SK-N-SH (cell line): Measurements from ENCODE around the gene FOCAD.

Experiments
- CHD2 ChIP-seq: fragments of 150-350 bp; IDR thresholded peaks from 2 replicates; pipeline ENCODE4 v1.6.1; 2018; ENCODE audit warnings: low read length; ENCODE audit not compliant: partially characterized antibody
- EP300 ChIP-seq, 2 experiments: IDR thresholded peaks; 2 replicates each; pipeline versions ENCODE4 v1.4.0 to v1.6.1; 2012; ENCODE audit warnings: borderline replicate concordance in 1 of 2, low read depth in 1 of 2, low read length in 1 of 2
- POLR2AphosphoS5 ChIP-seq: IDR thresholded peaks from 2 replicates; pipeline ENCODE4 v1.6.1; 2012; ENCODE audit warnings: low read depth, low read length
- RCOR1 ChIP-seq: fragments of 150-350 bp; IDR thresholded peaks from 2 replicates; pipeline ENCODE4 v1.6.1; 2017; ENCODE audit warnings: antibody characterized with exemption, low read length
- SIN3A ChIP-seq: IDR thresholded peaks from 2 replicates; pipeline ENCODE4 v1.6.1; 2012; ENCODE audit warnings: low read depth, mild to moderate bottlenecking, low read length, moderate library complexity, borderline replicate concordance
- TF ChIP-seq, protein P1 (sequence below): fragments of 200-600 bp; sonication (generic); IDR thresholded peaks from 2 replicates; pipeline ENCODE4 v1.6.1; 2017; ENCODE audit warnings: antibody characterized with exemption, mild to moderate bottlenecking, moderate library complexity
- TF ChIP-seq, protein P2 (sequence below): IDR thresholded peaks from 2 replicates; pipeline ENCODE4 v1.4.0; 2012; ENCODE audit warnings: low read depth

DNA sequence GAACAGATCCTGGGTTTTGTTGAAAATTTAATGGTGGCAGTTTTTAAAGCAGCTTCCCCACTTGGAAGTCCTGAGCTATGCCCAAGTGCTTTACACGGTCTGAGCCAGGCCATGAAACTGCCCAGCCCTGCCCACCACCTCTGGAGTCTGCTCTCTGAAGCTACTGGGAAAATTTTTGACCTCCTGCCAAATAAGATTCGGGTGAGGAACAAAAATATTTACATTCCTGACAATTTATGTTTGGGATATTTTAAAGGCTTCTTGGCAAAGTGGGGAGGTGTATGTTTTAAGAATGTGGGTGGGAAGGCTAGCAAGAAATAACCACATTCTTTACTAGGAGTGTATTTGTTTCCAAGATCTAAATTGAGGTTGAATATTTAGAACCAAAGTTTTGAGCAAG lies 297.4 kb downstream of the FOCAD start:
- TF ChIP-seq, protein P1, sequence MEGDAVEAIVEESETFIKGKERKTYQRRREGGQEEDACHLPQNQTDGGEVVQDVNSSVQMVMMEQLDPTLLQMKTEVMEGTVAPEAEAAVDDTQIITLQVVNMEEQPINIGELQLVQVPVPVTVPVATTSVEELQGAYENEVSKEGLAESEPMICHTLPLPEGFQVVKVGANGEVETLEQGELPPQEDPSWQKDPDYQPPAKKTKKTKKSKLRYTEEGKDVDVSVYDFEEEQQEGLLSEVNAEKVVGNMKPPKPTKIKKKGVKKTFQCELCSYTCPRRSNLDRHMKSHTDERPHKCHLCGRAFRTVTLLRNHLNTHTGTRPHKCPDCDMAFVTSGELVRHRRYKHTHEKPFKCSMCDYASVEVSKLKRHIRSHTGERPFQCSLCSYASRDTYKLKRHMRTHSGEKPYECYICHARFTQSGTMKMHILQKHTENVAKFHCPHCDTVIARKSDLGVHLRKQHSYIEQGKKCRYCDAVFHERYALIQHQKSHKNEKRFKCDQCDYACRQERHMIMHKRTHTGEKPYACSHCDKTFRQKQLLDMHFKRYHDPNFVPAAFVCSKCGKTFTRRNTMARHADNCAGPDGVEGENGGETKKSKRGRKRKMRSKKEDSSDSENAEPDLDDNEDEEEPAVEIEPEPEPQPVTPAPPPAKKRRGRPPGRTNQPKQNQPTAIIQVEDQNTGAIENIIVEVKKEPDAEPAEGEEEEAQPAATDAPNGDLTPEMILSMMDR, result no peak
- TF ChIP-seq CHD2 (no peak), POLR2AphosphoS5 (no peak), RCOR1 (no peak), EP300 (IDR thresholded peaks at IDR 0.05; ENCODE audit: borderline replicate concordance in 1 of 2, low read depth in 1 of 2, low read length in 1 of 2) (no peak), SIN3A (no peak)
- TF ChIP-seq, protein P2, sequence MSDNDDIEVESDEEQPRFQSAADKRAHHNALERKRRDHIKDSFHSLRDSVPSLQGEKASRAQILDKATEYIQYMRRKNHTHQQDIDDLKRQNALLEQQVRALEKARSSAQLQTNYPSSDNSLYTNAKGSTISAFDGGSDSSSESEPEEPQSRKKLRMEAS, result no peak
